ENCODE measurements around the gene FSTL1. TPM values are rescaled to one million over a fixed set of nuclear protein-coding genes. Genes with fewer than 3 reads are reported as not detected.

Gene FSTL1
- polyA plus RNA-seq, 1 of the 3 experiments (the other 2 are of a cell fraction), result 329 TPM

GRCh38 chr3:120438665-120439370 lies 12.0 kb downstream of the FSTL1 start:
- CTCF ChIA-PET, result interaction anchor here (0.6 to 2.1 kb wide), 4 partner anchors 16 to 1108 kb away, joined by 3 to 7 read pairs (median 4); no protein-coding TSS in a partner anchor

DNA sequence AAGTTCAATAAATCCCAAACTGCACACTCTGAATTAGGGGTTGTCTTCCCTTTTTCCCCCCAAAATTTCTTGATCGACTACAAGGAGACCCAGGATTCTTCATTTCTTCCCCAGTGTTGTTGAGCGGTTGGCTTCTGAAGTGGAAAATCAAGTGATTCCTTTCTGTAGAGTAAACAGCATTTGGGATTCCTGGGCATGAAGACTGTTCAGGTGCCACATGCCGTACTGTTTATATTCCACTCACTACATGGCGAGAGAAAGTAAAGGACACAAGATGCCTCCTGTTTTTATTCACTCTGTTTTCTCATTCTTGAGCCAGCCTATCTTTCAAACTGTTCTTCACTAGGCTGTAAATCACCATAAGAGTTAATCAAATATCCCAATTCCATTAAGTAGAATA lies 12.6 kb downstream of the FSTL1 start:
- Histone ChIP-seq H3K36me3 (replicated peaks in 1 of 2; ENCODE audit: control insufficient read depth in 1 of 2, insufficient read depth in 2 of 2, low read length in 1 of 2) (peaks cover 40 to 45% of the 10 kb centered on the region in 2 experiments), H3F3A (replicated peaks; ENCODE audit: insufficient read depth) (peaks cover 65% of the 10 kb centered on the region), H3K9me3 (no peaks in the 10 kb centered on the region), H3K9me2 (no peaks in the 10 kb centered on the region), H2AFZ (ENCODE audit: low read depth) (no peak overlapping the region), H3K4me2 (peak overlapping the region; percentile 38; the same call in 1 of the 2 replicates), H4K20me1 (ENCODE audit: insufficient read depth) (peaks cover 53% of the 10 kb centered on the region), H3K9ac (no peak overlapping the region; the same call in 1 of the 2 replicates), H3K4me1 (ENCODE audit: control insufficient read depth in 1 of 2, insufficient read depth in 2 of 2, low read depth in 1 of 2, low read length in 1 of 2) (peaks cover 11 to 48% of the 10 kb centered on the region in 2 experiments), H3K79me2 (ENCODE audit: insufficient read depth) (peaks cover 100% of the 10 kb centered on the region), H3K4me3 (ENCODE audit: low read depth in 2 of 2, low read length in 1 of 2) (no peak overlapping the region), H3K27me3 (ENCODE audit: insufficient read depth) (no peaks in the 10 kb centered on the region), H3K27ac (ENCODE audit: low read depth in 2 of 2, low read length in 1 of 2) (peak overlapping the region; percentile 56 to 96; a peak in 3 of 4 replicates)
- no peak for DNase-seq
- ChIA-PET CTCF (interaction anchor here (1.3 to 2.9 kb wide), 3 partner anchors 15 to 120 kb away, joined by 3 to 12 read pairs (median 7); no protein-coding TSS in a partner anchor), POLR2A (no interaction called here)
- WGBS (ENCODE audit: low lambda C conversion rate), result 92% methylated on average over 4 of the region's 4 CpGs
- TF ChIP-seq YY1 (IDR thresholded peaks at IDR 0.05; ENCODE audit: low read depth) (no peak), USF2 (IDR thresholded peaks at IDR 0.05; ENCODE audit: borderline replicate concordance, low read depth, low read length) (no peak), TEAD4 (IDR thresholded peaks at IDR 0.05; ENCODE audit: borderline replicate concordance, insufficient read depth) (no peak), SIN3A (IDR thresholded peaks at IDR 0.05; ENCODE audit: borderline replicate concordance, low read depth, low read length) (no peak), CTCF (IDR thresholded peaks at IDR 0.05) (no peak), ELF1 (IDR thresholded peaks at IDR 0.05) (no peak), NRF1 (IDR thresholded peaks at IDR 0.05; ENCODE audit: low read depth, low read length) (no peak), FOXM1 (IDR thresholded peaks at IDR 0.05; ENCODE audit: low read depth) (no peak), JUND (IDR thresholded peaks at IDR 0.05) (no peak), CHD2 (IDR thresholded peaks at IDR 0.05; ENCODE audit: low read length, partially characterized antibody) (no peak), SMC3 (IDR thresholded peaks at IDR 0.05; ENCODE audit: low read depth, low read length) (no peak), GATA2 (CRISPR knock-in tag; IDR thresholded peaks at IDR 0.05) (no peak)
- TF ChIP-seq, protein P1, sequence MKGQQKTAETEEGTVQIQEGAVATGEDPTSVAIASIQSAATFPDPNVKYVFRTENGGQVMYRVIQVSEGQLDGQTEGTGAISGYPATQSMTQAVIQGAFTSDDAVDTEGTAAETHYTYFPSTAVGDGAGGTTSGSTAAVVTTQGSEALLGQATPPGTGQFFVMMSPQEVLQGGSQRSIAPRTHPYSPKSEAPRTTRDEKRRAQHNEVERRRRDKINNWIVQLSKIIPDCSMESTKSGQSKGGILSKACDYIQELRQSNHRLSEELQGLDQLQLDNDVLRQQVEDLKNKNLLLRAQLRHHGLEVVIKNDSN (IDR thresholded peaks at IDR 0.05; ENCODE audit: borderline replicate concordance, low read depth), result no peak
- TF ChIP-seq, protein P2, sequence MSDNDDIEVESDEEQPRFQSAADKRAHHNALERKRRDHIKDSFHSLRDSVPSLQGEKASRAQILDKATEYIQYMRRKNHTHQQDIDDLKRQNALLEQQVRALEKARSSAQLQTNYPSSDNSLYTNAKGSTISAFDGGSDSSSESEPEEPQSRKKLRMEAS (IDR thresholded peaks at IDR 0.05; ENCODE audit: low read depth), result no peak

More at GRCh38 chr3:120438665-120439370, 12.0 kb downstream of the FSTL1 start:
- H3K79me2 ChIP-seq (ENCODE audit: insufficient read depth), result peaks cover 100% of the 10 kb centered on the region
- H4K20me1 ChIP-seq (ENCODE audit: insufficient read depth), result peaks cover 59% of the 10 kb centered on the region
- H3K36me3 ChIP-seq (replicated peaks in 1 of 2; ENCODE audit: control insufficient read depth in 1 of 2, insufficient read depth in 2 of 2, low read length in 1 of 2), result peaks cover 44% of the 10 kb centered on the region in 2 experiments
- H3K4me2 ChIP-seq, result peak overlapping the region; percentile 38; the same call in 1 of the 2 replicates
- H3K4me1 ChIP-seq (ENCODE audit: control insufficient read depth in 1 of 2, insufficient read depth in 2 of 2, low read depth in 1 of 2, low read length in 1 of 2), result peaks cover 11 to 50% of the 10 kb centered on the region in 2 experiments
- H3K9ac ChIP-seq, result peak overlapping the region; percentile 22; the same call in 1 of the 2 replicates
- no peak overlapping the region for H3K4me3 ChIP-seq (ENCODE audit: low read depth in 2 of 2, low read length in 1 of 2)
- POLR2A ChIA-PET, result no interaction called here
- 65% methylated on average over 10 of the region's 10 CpGs for WGBS (ENCODE audit: low lambda C conversion rate)
- no peaks in the 10 kb centered on the region for H3K9me2 ChIP-seq
- H2AFZ ChIP-seq (ENCODE audit: low read depth), result no peak overlapping the region
- no peaks in the 10 kb centered on the region for H3K9me3 ChIP-seq
- no peak for TF ChIP-seq GABPA (IDR thresholded peaks at IDR 0.05; ENCODE audit: low read depth)
- TF ChIP-seq, protein P3, sequence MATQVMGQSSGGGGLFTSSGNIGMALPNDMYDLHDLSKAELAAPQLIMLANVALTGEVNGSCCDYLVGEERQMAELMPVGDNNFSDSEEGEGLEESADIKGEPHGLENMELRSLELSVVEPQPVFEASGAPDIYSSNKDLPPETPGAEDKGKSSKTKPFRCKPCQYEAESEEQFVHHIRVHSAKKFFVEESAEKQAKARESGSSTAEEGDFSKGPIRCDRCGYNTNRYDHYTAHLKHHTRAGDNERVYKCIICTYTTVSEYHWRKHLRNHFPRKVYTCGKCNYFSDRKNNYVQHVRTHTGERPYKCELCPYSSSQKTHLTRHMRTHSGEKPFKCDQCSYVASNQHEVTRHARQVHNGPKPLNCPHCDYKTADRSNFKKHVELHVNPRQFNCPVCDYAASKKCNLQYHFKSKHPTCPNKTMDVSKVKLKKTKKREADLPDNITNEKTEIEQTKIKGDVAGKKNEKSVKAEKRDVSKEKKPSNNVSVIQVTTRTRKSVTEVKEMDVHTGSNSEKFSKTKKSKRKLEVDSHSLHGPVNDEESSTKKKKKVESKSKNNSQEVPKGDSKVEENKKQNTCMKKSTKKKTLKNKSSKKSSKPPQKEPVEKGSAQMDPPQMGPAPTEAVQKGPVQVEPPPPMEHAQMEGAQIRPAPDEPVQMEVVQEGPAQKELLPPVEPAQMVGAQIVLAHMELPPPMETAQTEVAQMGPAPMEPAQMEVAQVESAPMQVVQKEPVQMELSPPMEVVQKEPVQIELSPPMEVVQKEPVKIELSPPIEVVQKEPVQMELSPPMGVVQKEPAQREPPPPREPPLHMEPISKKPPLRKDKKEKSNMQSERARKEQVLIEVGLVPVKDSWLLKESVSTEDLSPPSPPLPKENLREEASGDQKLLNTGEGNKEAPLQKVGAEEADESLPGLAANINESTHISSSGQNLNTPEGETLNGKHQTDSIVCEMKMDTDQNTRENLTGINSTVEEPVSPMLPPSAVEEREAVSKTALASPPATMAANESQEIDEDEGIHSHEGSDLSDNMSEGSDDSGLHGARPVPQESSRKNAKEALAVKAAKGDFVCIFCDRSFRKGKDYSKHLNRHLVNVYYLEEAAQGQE (IDR thresholded peaks at IDR 0.05; ENCODE audit: low read depth, low read length), result no peak
- no peak for TF ChIP-seq RCOR1 (IDR thresholded peaks at IDR 0.05; ENCODE audit: low read length)
- H3F3A ChIP-seq (replicated peaks; ENCODE audit: insufficient read depth), result peaks cover 67% of the 10 kb centered on the region
- no peaks in the 10 kb centered on the region for H3K27me3 ChIP-seq (ENCODE audit: insufficient read depth)
- peak overlapping the region; percentile 56 to 96; a peak in 3 of 4 replicates for H3K27ac ChIP-seq (ENCODE audit: low read depth in 2 of 2, low read length in 1 of 2)
- no peak for DNase-seq

Measured in SK-N-SH (cell line).